Retinal pigment epithelial cell (primary cell): ENCODE data around the gene DGKI.

Experiments used
- DNase-seq: peaks from one replicate; pipeline ENCODE4 v3.0.0-alpha.2; 2010; ENCODE audit warnings: low read depth
- H3K4me3 ChIP-seq: 2 replicates; pipeline ENCODE4 v1.5.1; 2011; ENCODE audit warnings: mild to moderate bottlenecking, low read length, control low read depth, moderate library complexity
- CTCF ChIP-seq: conservative IDR thresholded peaks from 2 replicates; pipeline ENCODE4 v1.5.1; 2011; ENCODE audit warnings: low read depth, low read length, control low read depth, inconsistent platforms

The DGKI gene

GRCh38 chr7:137771273-137771672 lies 75.5 kb downstream of the DGKI start:
- no peak for TF ChIP-seq CTCF
- H3K4me3 ChIP-seq: no peak overlapping the region
- DNase-seq: no peak

GRCh38 chr7:137768366-137768765 lies 78.4 kb downstream of the DGKI start:
- TF ChIP-seq CTCF: no peak

GRCh38 chr7:137762334-137762733 lies 84.4 kb downstream of the DGKI start:
- DNase-seq: no peak
- TF ChIP-seq CTCF: no peak
- no peak overlapping the region for H3K4me3 ChIP-seq

More at GRCh38 chr7:137768366-137768765, 78.4 kb downstream of the DGKI start:
- DNase-seq: no peak
- H3K4me3 ChIP-seq: no peak overlapping the region

GRCh38 chr7:137760111-137760510 lies 86.7 kb downstream of the DGKI start:
- H3K4me3 ChIP-seq: no peak overlapping the region
- DNase-seq: no peak
- TF ChIP-seq CTCF: no peak

GRCh38 chr7:137757146-137757925 lies 89.4 kb downstream of the DGKI start:
- no peak overlapping the region for H3K4me3 ChIP-seq
- no peak for TF ChIP-seq CTCF
- DNase-seq: no peak

- peak; percentile 79 for DNase-seq
- H3K4me3 ChIP-seq: no peak overlapping the region
Measured at GRCh38 chr7:137755846-137756651, 90.7 kb downstream of the DGKI start.

More at GRCh38 chr7:137755846-137756651, 90.7 kb downstream of the DGKI start:
- TF ChIP-seq CTCF: no peak
